ENCODE results near the gene MCC. TPM values are rescaled to one million over a fixed set of nuclear protein-coding genes. Genes with fewer than 3 reads are reported as not detected.
"Not testable (repeated sequence)": the region's sequence is repeated elsewhere in the genome, so short reads cannot be mapped to it uniquely, and the experiment has no call there.

MCC gene
- total RNA-seq, 1 donor, result under 0.01 TPM

DNA sequence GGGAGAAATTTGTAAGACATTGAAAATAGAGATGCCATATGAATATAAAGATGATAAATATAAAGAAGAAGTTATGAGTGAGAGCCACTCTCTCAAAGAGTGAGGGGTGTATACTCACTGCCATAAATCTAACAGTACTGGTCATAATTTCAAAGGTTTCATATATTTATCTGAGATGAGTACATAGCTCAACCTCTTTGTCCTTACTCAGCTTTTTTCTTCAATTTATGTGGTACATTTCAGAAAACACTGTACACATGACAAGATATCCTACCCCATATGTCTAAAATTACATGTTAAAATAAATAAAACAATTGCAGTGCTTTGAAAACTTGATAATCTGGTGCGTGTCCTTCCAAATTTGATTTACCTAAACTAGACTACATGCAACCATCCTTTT, 5.2 kb upstream of the MCC start:
- no peak for DNase-seq (ENCODE audit: low read depth in 2 of 3, low spot score in 2 of 3)

DNA sequence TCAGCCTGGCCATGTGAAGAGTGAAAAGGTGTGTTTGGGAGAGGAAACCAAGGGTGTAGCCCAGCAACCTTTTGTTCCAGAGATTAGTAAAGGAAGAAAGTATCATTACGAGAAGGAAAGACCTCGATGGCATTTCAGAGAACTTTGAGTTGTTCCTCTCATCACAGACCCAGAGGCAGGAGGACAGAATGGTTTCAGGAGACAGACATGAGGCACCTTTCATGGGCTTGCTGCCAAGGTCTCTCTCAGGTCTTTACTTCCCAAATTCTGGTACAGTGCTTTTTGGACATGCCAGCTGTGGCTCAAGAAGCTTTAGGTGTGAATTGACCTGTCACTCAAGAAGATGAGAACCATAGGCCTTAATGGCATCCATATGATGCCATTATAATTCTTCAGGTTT, 2.8 kb upstream of the MCC start:
- no peak for DNase-seq (ENCODE audit: low read depth in 2 of 3, low spot score in 2 of 3)

DNA sequence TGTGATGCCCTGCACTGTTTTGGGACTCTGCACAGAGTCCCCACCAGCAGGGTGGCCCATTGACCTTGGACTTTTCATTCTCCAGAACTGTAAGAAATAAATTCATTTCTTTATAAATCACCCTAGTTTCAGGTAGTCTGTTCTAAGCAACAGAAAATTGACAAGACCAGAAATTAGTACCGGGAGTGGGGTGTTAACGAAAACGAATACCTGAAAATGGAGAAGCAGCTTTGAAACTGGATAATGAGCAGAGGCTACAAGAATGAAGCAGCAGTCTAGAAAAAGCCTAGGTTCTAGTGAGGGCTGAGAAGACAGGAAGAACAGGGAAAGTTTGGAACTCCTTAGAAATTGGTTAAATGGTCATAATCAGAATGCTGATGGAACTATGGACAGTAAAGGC, 2.1 kb upstream of the MCC start:
- DNase-seq (ENCODE audit: low read depth in 2 of 3, low spot score in 2 of 3), result no peak

DNA sequence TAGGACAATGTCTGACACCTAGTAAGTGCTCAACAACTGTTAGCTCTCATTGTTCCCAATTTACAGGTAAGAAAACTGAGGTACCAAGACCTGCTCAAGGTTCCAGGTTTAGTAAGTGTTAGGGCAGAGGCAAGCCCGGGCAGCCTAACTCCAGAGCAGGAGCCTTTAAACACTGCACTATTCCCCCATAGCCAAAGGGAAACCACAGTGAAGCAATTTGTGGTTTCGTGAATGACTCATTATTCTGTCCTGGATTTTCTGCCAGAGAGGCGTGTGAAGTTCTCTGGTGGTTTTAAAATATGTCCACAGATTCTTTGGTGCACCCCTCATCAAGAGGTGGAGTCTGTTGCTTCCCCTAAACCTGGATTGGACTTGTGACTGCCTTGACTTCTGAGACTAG, 1.0 kb upstream of the MCC start:
- peak in 2 of 3 donors; percentile 86 to 92 for DNase-seq (ENCODE audit: low read depth in 2 of 3, low spot score in 2 of 3)

DNA sequence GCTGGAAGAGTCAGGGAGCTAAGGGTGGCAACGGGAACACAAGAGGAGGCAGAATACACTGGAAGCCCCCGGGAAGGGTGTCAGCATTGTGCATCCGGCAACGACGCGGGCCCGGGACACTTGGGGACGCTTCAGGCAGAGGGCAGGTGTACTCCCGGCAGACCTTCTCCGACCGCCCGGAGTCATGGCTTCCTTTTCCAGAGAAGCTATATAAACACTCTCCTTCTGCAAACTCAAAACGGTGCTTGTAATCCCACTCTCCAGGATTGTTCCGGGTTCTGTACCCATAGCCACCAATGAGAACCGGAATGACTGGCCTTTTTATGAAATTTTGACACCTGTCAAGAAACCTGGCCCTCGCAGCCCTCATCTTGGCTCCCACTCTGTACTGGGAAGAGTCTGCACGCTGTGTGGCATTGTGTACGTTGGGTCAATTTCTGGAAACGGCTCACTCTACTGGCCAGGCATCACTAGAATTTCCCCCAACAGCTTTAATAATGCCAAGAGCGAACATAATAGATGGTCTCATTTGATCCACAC, 462 bp upstream of the MCC start:
- DNase-seq (ENCODE audit: low read depth in 2 of 3, low spot score in 2 of 3), result no peak

DNA sequence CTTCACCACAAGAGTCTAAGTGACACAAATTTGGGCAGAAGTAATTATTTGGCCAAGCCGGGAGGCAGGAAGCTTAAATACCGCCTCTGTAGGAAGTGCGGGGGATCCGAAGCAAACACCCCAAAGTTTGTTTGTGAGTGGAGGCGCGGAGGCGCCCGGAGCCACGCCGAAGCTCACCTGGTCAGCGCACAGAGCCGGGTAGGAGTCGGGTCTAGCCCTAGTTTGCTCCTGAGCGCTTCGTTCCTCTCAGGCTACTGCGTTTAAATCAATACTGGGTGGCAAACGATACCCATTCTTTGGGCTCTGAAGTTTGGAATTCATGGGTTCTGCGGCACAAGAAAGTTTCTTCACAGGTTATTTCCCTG, 855 bp downstream of the MCC start:
- DNase-seq (ENCODE audit: low read depth in 2 of 3, low spot score in 2 of 3), result peak in 1 of 3 donors; percentile 12

DNA sequence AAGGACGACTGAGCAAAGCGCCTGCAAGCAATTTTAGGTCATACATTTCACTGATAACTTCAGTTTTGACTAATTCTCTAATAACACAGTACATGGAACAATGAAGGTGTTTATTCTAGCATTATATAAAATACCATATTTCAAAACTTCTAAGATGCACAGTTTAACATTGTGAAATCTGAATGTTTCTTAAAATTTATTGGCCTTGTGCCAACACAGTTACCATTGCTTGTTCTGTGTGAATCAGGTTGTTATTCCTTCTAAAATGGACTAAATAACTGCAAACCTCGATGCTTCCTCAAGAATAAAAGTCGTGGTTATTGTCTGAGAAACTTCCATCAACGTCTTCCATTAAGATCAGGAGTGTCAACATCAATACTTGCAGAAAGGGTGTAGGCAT, 8.0 kb downstream of the MCC start:
- DNase-seq (ENCODE audit: low read depth in 2 of 3, low spot score in 2 of 3), result no peak

DNA sequence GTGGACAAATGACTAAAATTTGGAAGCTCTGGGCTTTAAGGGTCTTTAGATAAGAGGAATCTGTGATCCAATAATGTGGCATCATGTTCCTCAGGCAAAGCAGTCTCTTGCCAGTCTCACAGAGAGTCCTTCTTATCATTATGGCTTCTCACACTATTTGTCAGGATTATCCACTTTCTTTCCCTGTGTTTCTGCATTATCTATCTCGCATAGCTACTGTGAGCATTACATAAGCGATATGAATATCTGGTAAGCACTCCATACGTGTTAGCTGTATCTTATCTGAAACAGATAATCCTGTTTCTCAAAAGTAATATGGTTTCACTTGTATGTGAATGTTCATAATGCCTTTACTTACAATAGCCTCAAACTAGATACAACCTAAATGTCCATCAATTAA, 9.6 kb downstream of the MCC start:
- DNase-seq (ENCODE audit: low read depth in 2 of 3, low spot score in 2 of 3), result no peak

DNA sequence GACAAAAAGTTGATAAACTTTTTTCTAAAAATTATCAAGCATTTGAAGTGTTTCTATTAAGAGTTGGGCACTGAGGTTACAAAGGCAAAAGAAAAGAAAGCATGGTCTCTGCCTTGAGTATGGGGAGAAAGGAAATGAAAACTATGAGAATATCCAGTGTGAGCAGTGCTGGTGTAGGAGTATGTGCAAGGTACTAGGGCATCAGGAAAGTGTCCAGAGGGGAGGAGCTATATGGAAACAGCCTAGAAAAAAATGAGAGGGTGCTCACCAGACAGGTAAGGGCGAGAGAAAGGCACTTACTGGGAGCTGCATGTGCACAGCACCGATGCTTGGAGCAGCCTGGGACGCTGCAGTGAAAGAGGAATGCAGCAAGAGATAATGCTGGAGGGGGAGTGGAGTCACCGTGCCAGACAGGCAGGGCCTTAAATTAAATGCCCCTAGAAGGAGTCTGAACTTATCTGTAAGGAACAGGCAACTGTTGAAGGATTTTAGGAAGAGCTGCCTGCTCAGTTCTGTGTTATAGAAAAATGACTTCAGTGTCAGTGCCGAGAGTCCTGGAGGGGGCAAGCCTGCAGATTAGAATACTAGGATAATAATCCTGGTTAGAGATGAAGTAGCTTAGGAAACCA, 14.0 kb downstream of the MCC start:
- DNase-seq (ENCODE audit: low read depth in 2 of 3, low spot score in 2 of 3), result no peak

DNA sequence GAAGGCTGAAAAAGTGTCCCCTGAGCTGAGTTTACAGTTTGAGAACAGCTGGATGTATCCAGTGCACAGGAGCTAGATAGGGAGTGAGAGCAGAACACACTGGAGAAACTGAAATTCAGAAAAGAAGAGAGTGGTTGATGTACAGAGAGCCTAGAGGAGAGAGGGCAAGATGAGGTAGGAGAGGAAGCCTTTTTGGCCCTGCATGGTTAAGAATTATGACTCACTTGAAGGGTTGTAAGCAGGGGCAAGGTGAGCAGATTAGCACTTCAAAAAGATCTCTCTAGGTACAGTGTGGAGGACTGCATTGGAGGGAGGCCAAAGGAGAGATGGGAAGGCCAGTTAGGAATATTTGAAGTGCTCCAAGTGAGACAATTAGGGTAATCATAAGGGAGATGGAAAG, 25.2 kb downstream of the MCC start:
- no peak for DNase-seq (ENCODE audit: low read depth in 2 of 3, low spot score in 2 of 3)

DNA sequence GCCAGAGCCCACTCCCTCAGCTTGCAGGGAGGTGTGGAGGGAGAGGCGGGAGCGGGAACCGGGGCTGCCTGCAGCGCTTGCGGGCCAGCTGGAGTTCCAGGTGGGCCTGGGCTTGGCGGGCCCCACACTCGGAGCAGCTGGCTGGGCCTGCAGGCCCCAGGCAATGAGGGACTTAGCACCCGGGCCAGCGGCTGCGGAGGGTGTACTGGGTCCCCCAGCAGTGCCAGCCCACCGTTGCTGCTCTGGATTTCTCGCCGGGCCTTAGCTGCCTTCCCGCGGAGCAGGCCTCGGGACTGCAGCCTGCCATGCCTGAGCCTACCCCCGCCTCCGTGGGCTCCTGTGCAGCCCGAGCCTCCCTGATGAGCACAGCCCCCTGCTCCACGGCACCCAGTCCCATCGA, 31.1 kb downstream of the MCC start:
- DNase-seq (ENCODE audit: low read depth in 2 of 3, low spot score in 2 of 3), result not testable (repeated sequence)

DNA sequence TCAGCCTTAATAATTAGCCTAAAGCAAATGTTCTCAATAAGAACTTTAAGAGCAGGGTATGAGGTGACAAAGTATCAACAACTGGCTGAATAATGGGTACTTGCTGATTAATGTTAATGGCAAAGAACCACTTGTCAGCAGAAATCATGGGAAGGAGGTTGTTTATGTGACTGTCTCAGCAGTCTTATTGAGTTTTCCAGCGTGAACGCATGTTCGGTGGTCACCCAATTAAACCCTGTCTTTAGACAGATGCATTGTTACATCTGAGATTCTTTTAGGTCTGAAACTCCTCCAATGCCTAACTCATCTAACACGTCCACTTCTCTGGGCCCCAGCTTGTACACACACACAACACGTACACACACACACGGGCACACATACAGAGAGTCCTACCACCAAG, 35.3 kb downstream of the MCC start:
- no peak for DNase-seq (ENCODE audit: low read depth in 2 of 3, low spot score in 2 of 3)

DNA sequence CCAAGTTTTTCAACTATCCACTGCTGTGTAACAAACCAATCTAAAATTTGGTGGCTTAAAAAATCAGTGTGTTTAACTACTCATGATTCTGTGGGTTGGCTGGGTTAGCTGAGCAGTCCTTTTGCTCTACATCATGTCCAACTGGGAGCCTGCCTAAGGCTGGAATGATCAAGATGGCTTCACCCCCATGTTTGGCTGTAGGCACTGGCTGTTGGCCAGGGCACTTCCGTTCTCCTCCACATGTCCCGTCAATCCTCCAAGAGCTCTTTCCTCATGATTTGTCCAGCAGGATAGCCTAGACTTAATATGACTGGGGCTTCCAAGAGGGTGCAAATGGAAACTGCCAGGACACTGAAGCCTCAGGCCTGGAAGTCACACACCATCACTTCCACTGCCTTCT, 36.5 kb downstream of the MCC start:
- no peak for DNase-seq (ENCODE audit: low read depth in 2 of 3, low spot score in 2 of 3)

DNA sequence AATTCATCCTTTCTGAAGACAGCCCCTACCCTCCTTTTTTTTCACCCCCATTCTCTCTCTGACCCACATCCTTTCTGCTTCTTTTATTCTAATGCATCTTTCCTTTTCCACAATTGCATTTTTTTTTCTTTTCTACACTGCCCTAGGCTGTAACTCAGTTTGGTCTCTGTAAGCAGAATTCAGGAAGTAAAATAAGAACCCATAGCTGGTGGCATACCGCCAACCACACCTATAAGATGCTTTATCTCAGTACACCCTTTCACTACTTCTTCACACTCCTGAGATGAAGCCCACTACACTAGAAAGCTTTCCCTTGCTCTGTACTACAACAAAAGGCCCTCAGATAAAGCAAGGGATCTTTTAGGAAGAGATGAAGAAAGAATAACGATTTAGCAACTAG, 37.3 kb downstream of the MCC start:
- peak in 2 of 3 donors; percentile 4 to 10 for DNase-seq (ENCODE audit: low read depth in 2 of 3, low spot score in 2 of 3)

DNA sequence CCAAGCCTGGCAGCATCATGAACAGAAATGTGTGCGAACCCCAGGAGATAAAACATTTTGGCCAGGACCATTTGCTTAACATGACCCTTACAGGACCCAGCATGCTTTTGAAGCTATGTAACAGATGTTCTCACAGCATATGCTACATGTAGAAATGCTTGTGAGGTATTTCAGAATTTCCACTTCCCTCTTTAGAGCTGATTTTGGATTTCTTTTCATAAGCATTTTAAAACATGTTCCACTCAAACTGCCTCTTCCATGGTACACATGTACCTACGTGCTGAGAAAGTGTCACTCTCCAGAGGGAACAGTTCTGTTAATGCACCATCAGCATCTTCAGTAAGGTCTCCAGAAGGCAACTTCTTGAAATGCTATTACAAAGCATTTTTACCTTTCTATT, 37.8 kb downstream of the MCC start:
- no peak for DNase-seq (ENCODE audit: low read depth in 2 of 3, low spot score in 2 of 3)

DNA sequence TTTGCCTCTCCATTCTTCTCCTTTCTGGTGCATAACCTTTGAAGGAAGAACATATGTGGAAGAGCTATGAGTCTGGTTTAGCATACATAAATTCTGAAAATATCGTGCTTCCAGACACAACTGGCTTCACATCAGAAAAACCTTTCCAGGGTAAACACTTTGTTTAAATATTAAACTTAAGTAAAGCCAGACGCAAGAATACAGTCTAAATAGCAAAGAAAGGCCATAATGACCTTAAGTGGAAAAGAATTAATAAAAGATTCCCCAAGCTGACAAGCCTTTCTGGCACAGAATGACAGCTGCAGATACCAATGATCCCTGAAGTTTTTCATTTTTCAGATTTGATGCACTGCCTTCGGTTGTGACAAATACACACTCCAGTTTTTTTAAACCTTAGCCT, 40.0 kb downstream of the MCC start:
- DNase-seq (ENCODE audit: low read depth in 2 of 3, low spot score in 2 of 3), result no peak

DNA sequence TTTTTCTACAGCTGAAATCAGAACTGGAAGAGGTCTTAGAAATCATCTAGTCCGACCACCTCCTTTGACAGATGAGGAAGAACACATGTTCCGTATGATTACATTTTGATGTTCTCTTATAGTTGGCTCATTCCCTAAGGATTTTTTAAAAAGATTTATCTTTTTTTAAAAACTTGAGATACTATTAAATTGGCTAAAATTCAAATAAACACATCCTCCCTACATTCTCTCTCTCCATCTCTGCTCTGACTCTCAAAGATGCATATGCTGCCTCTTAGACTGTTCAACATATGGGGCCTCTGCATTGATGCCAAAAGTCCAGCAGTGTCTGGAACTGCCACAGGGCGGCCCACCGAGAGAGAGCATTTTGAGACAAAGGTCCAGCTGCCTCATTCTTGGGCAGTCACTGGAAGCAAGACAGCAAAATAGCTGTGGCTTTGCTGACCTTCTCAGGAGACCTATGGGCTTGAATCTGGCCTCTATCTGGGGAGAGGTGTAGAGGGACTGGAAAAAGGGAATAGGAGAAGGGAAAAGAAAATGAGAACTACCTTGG, 40.7 kb downstream of the MCC start:
- peak in 1 of 3 donors; percentile 3 for DNase-seq (ENCODE audit: low read depth in 2 of 3, low spot score in 2 of 3)

DNA sequence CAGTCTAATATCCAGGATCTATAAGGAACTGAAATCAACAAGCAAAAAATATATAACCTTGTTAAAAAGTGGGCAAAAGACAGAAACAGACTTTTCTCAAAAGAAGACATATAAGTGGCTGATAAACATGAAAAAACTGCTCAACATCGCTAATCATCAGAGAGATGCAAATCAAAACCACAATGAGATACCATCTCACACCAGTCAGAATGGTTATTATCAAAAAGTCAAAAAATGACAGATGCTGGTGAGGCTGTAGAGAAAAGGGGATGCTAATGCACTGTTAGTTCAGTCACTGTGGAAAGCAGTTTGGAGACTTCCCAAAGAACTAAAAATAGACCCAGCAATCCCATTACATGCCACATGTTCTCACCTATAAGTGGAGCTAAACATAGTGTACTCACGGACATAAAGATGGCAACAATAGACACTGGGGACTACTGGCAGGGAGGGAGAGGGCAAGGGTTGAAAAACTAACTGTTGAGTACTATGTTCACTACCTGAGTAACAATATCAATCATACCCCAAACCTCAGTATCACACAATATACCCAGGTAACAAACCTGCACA, 41.8 kb downstream of the MCC start:
- no peak for DNase-seq (ENCODE audit: low read depth in 2 of 3, low spot score in 2 of 3)

DNA sequence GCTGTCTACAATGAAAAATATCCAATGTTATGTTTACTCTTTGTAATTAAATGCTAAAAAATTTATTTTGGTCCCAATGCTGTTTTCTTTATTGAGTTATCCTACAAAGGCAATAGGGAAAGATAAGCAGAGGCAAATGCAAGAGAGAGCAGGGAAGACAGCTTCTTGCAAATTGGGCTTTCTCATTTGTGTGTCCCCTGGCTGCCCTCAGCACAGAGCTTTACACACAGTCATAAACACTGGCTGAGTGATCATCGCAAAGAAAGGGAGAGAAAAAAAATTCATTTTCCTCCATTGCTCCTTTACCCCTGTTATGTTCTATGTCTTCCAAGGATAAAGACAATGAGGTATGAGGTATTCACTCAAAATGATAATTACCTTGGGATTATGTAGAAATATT, 51.1 kb downstream of the MCC start:
- DNase-seq (ENCODE audit: low read depth in 2 of 3, low spot score in 2 of 3), result no peak

DNA sequence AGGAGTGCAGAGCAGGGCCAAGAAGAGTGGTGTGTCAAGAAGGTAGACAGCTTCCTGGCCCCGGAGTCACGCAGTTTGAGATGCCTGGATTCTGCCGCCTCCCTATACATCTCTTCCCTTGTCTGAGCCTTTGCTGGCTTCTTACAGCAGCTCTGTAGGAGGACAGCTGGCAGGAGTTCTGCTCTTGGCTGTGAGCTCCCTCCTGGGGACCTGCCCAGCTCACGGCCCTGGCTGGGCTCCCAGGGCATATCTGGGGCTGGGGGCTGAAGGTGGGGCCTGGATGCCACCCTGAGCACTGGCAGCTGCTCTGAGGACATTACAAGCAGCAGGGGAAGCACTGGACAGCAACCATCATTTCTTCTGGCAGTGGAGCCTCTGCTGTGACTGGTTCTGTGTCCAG, 52.7 kb downstream of the MCC start:
- no peak for DNase-seq (ENCODE audit: low read depth in 2 of 3, low spot score in 2 of 3)

DNA sequence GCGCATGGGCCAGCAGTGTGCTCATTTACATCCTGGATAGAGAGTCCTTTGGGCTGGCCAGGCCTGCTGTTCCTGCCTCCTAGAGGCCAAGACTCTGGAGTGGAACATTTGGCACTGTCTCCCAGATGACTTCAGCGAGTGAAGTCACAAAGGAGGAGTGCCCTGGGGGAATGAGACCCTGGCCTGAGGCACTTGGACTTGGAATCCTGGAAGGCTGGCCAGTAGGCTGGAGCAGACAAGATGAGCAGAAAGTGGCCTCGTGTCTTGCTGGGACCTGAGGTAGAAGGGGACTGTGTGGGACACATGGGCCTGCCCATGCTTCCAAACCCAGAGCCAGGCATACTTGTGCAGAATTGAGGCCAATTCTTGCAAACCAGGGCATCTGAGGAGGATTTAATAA, 53.4 kb downstream of the MCC start, which contains the start of gene TSSK1B:
TSS of gene TSSK1B (minus strand) at position 101 of the 400 bp plus-strand sequence. CDS start 150 bp downstream, outside the sequence.
- DNase-seq (ENCODE audit: low read depth in 2 of 3, low spot score in 2 of 3), result no peak

DNA sequence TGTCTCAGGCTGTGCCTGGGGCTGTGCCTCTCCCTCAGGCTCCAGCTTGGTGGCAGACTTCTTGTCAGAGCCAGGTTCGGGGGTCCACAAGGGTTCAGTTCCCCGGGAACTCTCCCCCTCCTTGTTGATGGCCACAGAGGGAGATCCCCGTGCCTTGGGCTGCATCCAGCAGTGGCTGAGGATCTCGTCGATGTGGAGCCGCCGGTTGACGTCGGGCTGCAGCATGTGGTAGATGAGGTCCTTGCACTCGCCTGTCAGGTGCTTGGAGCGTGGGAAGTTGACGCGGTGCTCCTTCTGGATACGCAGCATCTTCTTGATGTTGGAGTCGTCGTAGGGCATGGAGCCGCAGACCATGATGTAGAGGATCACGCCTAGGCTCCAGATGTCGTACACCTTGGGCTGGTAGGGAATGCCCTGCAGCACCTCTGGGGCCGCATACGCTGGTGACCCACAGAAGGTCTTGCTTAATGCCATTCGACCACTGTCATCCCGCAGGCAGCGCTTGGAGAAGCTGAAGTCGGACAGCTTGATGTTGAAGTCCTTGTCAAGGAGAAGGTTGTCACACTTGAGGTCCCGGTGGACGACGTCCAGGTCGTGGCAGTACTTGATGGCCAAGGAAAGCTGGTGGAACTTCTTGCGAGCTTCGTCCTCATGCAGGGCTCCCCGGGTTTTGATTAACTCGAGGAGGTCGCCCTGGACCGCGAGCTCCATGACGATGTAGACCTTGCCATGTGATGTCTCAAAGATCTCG, 54.2 kb downstream of the MCC start:
- DNase-seq (ENCODE audit: low read depth in 2 of 3, low spot score in 2 of 3), result no peak

All from hematopoietic multipotent progenitor cell (in vitro differentiated cells).